ENCODE data around the gene SSNA1.

SSNA1 gene

DNA sequence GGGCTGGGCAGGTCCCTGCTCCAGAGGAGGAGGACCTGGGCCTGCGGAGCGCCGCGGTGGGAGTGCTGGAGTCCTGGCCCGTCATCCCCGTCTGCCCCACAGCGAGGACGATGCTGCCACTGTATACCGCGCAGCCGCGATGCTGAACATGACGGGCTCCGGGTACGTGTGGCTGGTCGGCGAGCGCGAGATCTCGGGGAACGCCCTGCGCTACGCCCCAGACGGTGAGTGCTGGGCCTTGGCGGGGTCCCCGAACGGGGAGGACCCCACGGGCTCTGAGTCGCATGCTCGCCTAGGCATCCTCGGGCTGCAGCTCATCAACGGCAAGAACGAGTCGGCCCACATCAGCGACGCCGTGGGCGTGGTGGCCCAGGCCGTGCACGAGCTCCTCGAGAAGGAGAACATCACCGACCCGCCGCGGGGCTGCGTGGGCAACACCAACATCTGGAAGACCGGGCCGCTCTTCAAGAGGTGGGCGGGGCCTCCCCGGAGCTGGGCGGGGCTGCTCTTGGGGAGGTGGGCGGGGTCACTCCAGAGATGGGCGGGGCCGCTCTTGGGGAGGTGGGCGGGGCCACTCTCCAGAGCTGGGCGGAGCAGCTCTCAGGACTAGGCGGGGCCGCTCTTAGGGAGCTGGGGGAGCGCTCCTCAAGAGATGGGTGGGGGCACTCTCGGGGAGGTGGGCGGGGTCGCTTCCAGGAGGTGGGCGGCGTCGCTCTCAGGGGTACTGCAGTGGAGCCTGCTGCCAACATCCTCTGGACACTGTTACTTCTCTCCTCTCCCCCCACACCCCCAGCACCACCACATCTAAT, 31.7 kb upstream of the SSNA1 start:
- no peak for FAIRE-seq

DNA sequence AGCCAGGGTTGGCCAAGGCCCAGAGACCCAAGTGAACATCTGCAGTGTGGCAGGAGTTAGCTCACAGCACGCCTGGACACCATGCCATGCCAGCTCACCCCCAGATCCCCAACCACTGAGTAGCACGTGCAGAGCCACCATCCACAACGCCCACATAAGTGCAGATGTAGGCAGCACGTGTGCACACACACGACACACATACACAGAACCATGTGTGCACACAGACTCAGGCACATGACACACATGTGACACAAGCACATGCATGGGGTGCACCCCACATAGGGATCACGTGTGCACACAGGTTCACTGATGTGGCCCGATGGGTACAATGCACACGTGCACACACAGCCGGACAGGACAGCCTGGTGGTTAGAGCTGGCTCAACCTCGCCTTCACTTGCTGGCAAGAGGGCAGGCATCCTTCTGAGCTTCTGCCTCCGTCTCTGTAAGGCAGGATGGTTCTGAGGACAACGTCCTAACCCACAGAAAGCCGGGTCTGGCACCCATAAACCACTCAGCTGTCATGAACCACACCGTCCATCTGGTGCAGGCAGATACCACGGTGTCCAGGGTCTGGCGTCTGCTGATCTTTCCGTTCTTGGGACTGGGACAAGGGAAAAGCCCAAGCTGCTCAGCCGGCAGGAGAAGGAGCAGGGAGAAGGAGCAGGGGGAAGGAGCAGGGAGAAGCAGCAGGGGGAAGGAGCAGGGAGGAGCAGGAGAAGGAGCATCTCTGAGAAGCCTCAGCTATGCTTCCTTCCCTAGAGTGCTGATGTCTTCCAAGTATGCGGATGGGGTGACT, 30.7 kb upstream of the SSNA1 start:
- FAIRE-seq, result no peak

DNA sequence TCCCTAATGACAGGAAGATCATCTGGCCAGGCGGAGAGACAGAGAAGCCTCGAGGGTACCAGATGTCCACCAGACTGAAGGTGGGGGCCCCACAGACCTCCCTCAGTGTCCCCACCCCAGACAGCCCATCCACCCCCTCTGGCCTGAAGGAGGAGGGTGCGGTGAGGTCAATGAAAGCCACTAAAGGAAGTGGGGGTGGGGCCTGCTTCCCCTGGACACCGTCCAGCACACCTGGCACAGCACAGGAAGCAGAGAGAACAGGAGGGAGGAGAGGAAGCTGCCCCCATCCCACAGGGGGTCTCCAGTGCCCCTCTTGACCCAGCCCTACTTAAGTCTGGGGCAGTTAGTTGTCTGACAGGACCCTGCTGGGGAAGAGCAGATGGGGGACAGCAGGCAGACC, 29.9 kb upstream of the SSNA1 start:
- no peak for FAIRE-seq

GRCh38 chr9:137159105-137160053, 29.1 kb upstream of the SSNA1 start:
- no peak for FAIRE-seq

GRCh38 chr9:137160054-137160425, 28.4 kb upstream of the SSNA1 start:
- FAIRE-seq, result no peak

- no peak for FAIRE-seq
These were observed 27.5 kb upstream of the SSNA1 start for GRCh38 chr9:137160716-137161557.

DNA sequence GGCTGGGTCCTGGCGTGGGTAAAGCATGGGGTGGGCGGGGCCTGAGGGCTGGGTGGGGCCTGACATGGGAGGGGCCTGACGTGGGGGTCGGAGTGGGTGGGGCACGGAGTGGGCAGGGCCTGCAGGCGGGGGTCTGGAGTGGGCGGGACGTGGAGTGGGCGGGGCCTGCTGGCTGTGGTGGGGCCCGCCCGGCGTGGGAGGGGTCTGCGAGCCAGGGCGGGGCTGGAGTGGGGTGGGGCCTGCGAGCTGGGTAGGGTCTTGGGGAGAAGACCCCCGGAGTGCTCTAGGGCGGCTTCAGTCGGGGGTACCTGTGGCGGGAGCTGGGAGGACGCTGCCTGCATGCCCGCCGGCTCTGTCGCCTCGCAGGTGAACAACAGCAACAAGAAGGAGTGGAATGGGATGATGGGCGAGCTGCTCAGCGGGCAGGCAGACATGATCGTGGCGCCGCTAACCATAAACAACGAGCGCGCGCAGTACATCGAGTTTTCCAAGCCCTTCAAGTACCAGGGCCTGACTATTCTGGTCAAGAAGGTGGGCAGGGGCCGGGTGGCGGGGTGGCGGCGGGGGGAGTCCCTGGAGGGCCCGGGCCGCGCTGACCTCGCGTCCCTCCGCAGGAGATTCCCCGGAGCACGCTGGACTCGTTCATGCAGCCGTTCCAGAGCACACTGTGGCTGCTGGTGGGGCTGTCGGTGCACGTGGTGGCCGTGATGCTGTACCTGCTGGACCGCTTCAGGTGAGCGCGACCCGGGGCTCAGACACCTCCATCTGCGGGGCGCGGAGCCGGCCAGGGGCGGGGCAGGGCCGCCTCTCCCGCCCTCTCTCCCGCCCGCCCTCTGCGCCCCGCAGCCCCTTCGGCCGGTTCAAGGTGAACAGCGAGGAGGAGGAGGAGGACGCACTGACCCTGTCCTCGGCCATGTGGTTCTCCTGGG, 26.7 kb upstream of the SSNA1 start:
- no peak for FAIRE-seq

GRCh38 chr9:137162505-137163364, 25.7 kb upstream of the SSNA1 start:
- FAIRE-seq, result no peak

DNA sequence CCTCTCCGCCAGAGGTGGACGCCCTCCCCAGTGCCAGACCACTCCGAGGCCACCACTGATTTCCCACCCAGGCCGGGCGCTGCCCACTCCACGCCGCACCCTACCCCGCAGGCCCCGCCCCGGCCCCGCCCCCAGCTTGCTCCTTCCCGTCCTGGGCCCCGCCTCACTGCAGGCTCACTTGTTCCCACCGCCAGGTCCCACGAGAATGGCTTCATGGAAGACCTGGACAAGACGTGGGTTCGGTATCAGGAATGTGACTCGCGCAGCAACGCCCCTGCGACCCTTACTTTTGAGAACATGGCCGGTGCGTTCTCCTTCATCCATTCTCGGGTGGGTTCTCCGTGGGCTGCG, 25.1 kb upstream of the SSNA1 start:
- no peak for FAIRE-seq

DNA sequence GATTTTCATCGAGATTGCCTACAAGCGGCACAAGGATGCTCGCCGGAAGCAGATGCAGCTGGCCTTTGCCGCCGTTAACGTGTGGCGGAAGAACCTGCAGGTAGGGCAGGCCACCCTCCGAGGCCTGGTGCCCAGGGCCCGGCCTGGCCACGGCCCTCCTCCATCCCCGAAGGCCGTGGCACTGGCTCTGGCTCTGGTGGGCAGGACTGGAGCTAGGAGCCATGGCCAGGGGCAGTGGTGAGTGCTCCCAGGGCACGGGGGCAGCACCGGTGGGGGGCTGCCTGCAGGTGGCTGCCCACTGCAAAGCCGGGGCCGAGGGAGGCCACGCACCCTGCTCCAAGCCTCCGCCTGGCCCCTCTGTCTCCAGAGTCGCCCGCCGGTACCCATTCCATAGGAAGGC, 24.7 kb upstream of the SSNA1 start:
- no peak for FAIRE-seq

DNA sequence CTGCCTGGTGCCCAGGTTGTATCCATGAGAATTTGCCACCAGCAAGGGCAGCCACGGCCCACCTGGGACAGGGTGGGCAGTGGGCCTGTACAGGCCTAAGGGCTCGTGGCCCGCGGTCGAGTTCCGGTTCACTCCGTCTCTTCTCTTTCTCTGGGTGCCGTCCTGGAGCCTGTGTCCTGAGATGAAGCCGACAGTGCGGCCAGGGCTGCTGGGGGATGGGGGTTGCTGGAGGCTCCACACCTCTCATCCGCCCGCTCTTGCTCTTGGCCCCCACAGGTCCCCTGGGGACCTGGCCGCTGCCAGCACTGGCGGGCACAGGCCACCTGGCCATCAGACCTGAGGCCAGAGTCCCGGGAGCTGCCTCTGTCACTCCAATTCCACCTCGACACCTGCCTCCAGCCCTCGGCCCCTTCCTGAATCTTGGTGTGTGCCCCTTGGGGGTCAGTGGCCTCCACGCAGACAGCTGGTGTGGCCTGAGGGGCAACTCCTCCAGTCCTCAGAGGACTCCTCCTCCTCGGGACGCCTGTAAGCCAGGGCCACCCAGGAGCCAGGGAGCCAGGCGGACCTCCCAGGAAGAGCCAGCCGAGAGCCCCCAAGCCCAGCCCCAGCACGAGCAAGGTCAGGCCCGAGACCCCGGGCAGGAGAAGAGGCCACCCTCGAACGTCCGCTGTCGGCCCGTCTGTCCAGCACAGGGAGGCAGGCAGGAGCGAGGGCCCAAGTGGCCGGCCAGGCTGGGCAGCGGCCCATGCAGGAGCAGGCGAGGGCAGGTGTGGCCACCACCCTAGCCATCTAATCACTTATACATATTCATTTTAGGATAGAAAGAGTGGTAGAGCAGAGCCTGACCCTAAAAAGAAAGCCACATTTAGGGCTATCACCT, 23.9 kb upstream of the SSNA1 start:
- FAIRE-seq, result no peak

DNA sequence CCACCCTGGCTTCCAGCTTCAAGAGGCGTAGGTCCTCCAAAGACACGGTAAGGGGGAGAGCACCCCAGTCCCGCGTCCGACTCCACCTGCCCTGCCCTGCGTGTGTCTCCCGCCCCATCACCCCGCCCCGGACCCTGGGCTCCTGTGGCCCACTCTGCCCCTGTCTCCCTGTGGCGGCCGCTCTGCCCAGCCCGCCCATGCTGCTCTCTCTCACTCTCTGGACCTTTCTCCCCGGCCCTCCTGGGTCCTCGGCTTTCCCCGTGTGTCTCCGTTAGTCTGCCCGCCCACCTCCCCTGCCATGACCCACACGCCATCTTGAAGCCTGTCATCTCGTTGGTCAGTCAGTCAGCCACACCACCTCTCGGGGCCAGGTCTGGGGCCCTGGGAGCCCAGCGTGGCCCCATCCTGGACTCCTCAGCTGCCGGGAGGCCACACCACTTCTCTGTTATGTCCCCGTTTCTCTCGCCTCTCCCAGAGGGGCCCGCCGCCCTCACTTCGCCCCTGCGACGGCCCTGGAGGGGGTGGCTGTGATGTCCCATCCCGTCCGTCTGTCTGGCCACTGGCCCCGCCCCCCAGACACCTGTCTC, 23.1 kb upstream of the SSNA1 start:
- FAIRE-seq, result no peak

DNA sequence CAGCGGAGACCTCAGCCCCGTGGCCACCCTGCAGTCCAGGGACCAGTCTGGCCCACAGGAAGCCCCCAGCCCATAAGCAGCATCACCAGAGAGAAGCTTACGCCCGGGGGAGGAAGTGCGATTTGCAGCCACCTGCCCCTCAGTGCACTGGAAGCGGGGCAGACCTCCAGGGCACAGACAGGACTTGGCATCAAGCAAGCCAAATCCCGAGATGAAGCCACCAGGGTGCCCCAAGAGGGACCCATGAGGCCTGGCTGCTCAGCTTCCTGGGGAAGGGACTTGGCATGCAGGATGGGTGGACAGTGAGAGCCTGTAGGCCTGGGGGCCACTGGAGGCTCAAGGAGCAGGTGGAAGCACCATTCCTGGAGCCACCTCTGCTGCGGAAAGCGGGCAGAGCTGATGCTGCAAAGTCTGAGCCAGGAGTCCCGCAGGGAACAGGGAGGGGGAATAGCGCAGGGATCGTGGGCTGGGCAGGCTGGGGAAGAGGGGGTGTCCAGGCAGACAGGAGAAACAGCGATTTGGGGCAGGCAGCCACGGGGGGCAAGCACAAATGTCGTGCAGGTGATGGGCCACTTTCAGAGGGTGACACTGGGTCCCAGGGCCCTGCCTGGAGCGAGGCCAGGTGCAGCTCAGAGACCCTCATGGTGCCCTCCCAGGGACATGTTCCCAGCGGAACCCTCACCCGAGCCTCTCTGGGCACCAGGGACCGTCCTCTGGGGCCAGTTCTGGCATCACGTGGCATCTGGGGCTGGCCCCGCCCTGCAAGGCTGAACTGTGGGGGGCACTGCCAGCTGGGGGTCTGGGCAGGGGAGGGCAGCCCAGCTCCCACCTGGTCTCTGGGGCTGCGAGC, 21.9 kb upstream of the SSNA1 start:
- FAIRE-seq, result no peak

DNA sequence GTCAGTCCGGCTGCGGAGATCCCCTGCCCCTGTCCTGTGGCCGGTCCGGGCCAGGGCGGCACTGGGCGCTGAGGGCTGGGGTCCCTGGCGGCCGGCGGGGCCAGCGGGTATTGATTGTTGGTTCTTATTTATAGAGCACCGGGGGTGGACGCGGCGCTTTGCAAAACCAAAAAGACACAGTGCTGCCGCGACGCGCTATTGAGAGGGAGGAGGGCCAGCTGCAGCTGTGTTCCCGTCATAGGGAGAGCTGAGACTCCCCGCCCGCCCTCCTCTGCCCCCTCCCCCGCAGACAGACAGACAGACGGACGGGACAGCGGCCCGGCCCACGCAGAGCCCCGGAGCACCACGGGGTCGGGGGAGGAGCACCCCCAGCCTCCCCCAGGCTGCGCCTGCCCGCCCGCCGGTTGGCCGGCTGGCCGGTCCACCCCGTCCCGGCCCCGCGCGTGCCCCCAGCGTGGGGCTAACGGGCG, 21.2 kb upstream of the SSNA1 start:
- no peak for FAIRE-seq

DNA sequence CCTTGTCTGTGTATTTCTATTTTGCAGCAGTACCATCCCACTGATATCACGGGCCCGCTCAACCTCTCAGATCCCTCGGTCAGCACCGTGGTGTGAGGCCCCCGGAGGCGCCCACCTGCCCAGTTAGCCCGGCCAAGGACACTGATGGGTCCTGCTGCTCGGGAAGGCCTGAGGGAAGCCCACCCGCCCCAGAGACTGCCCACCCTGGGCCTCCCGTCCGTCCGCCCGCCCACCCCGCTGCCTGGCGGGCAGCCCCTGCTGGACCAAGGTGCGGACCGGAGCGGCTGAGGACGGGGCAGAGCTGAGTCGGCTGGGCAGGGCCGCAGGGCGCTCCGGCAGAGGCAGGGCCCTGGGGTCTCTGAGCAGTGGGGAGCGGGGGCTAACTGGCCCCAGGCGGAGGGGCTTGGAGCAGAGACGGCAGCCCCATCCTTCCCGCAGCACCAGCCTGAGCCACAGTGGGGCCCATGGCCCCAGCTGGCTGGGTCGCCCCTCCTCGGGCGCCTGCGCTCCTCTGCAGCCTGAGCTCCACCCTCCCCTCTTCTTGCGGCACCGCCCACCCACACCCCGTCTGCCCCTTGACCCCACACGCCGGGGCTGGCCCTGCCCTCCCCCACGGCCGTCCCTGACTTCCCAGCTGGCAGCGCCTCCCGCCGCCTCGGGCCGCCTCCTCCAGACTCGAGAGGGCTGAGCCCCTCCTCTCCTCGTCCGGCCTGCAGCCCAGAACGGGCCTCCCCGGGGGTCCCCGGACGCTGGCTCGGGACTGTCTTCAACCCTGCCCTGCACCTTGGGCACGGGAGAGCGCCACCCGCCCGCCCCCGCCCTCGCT, 20.5 kb upstream of the SSNA1 start:
- FAIRE-seq, result no peak

- no peak for FAIRE-seq
These were observed 19.9 kb upstream of the SSNA1 start for GRCh38 chr9:137168573-137168903.
